Caco-2 (cell line): ENCODE measurements around the gene DSCAM. TPM values are rescaled to one million over a fixed set of nuclear protein-coding genes. Genes with fewer than 3 reads are reported as not detected.

ENCODE experiments used
- BruUV-seq: library from RNA; stranded (reverse); fragments of 400-500 nt; replicated peaks from 2 replicates; lab custom pipeline; 2021; lab: Mats Ljungman, UMichigan
- CTCF ChIA-PET: fragments of 300-600 bp; sonication (Branson Sonifier 250); formaldehyde crosslinking; loops from one replicate; lab custom pipeline; 2022; ENCODE audit warnings: antibody characterized with exemption; lab: Charles Lee
- POLR2A ChIA-PET: fragments of 300-600 bp; sonication (Branson Sonifier 250); formaldehyde crosslinking; loops from one replicate; lab custom pipeline; 2022; ENCODE audit warnings: antibody characterized with exemption; lab: Charles Lee
- DNase-seq, 2 experiments: peaks; one replicate each; pipeline versions ENCODE4 v3.0.0 to v3.0.0-alpha.2; 2020 to 2022
- H3K27me3 ChIP-seq: replicated peaks from 2 replicates; pipeline ENCODE4 v1.6.0; 2011; ENCODE audit warnings: low read length; ENCODE audit not compliant: control insufficient read depth, insufficient read depth
- H3K36me3 ChIP-seq: 2 replicates; pipeline ENCODE4 v1.5.1; 2011; ENCODE audit warnings: low read length; ENCODE audit not compliant: control insufficient read depth, insufficient read depth
- H3K4me1 ChIP-seq: fragments of 250-450 bp; sonication (Bioruptor Pico); 2 replicates; pipeline ENCODE4 v1.5.1; 2020; ENCODE audit warnings: mild to moderate bottlenecking
- H3K4me3 ChIP-seq: 2 replicates; pipeline ENCODE4 v1.5.1; 2011; ENCODE audit warnings: low read depth, mild to moderate bottlenecking, control low read depth, low read length
- H3K9me3 ChIP-seq: fragments of 250-450 bp; sonication (Bioruptor Pico); 2 replicates; pipeline ENCODE4 v1.5.1; 2020; ENCODE audit warnings: mild to moderate bottlenecking, moderate library complexity
- H3K27ac Mint-ChIP-seq: one replicate; pipeline ENCODE4 v1.8.0; 2022; ENCODE audit warnings: mixed read lengths; ENCODE audit not compliant: unreplicated experiment
- H3K27me3 Mint-ChIP-seq: one replicate; pipeline ENCODE4 v1.8.0; 2022; ENCODE audit warnings: mixed read lengths; ENCODE audit not compliant: insufficient read depth, unreplicated experiment
- H3K36me3 Mint-ChIP-seq: one replicate; pipeline ENCODE4 v1.8.0; 2022; ENCODE audit warnings: mild to moderate bottlenecking, mixed read lengths; ENCODE audit not compliant: insufficient read depth, unreplicated experiment
- H3K4me1 Mint-ChIP-seq: one replicate; pipeline ENCODE4 v1.8.0; 2022; ENCODE audit warnings: low read depth, mixed read lengths; ENCODE audit not compliant: unreplicated experiment
- H3K4me3 Mint-ChIP-seq: one replicate; pipeline ENCODE4 v1.8.0; 2022; ENCODE audit warnings: mild to moderate bottlenecking, moderate library complexity, mixed read lengths; ENCODE audit not compliant: unreplicated experiment
- H3K9me3 Mint-ChIP-seq: one replicate; pipeline ENCODE4 v1.8.0; 2022; ENCODE audit warnings: mixed read lengths; ENCODE audit not compliant: unreplicated experiment
- intact Hi-C: fragments of 100-400 bp; cut with micrococcal nuclease; formaldehyde crosslinking; loops from one replicate; pipeline ENCODE4 v1.10.0; 2022; ENCODE audit not compliant: unreplicated experiment
- total RNA-seq: library from RNA; stranded (reverse); gene quantifications from 2 replicates; pipeline ENCODE4 v1.2.3, GENCODE V29; 2022
- TF ChIP-seq, protein P1 (sequence below), 2 experiments: fragments of 200-600 bp in 1 of 2; IDR thresholded peaks; 1 replicate in 1 of 2; 2 replicates in 1 of 2; pipeline versions ENCODE4 v1.5.1 to v1.8.0; 2011 to 2022; ENCODE audit warnings: antibody characterized with exemption in 1 of 2, control low read depth in 1 of 2, inconsistent platforms in 1 of 2, low read depth in 1 of 2, low read length in 1 of 2, mild to moderate bottlenecking in 1 of 2, moderate library complexity in 1 of 2; ENCODE audit not compliant: insufficient read depth in 1 of 2, severe bottlenecking in 1 of 2, unreplicated experiment in 1 of 2

DSCAM gene
- total RNA-seq, 1 experiment from 2014 or later, result not detected

DNA sequence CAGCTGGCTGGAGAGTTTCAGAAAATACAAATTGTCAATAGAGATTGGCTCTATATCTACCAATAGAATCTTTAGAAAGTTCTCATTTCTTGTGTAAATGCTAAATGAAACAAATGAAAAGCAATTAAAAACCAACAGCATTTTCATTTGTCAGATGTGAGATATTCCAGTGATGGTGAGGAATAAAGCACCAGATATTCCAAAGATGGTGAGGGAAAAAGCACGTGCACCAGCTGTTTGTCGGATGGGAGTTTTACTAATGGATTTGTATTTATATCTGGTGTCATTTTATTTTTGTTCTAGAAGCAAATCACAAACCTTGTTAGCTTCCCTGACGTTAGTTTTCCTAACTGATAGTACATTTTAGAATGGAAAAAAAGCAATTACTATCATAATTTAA lies 790.9 kb downstream of the DSCAM start:
- Mint-ChIP-seq H3K27ac (no peak overlapping the region), H3K4me1 (no peaks in the 10 kb centered on the region), H3K27me3 (peaks cover 10% of the 10 kb centered on the region), H3K4me3 (no peak overlapping the region), H3K36me3 (no peaks in the 10 kb centered on the region), H3K9me3 (no peaks in the 10 kb centered on the region)
- POLR2A ChIA-PET, result no interaction called here
- TF ChIP-seq, protein P1, sequence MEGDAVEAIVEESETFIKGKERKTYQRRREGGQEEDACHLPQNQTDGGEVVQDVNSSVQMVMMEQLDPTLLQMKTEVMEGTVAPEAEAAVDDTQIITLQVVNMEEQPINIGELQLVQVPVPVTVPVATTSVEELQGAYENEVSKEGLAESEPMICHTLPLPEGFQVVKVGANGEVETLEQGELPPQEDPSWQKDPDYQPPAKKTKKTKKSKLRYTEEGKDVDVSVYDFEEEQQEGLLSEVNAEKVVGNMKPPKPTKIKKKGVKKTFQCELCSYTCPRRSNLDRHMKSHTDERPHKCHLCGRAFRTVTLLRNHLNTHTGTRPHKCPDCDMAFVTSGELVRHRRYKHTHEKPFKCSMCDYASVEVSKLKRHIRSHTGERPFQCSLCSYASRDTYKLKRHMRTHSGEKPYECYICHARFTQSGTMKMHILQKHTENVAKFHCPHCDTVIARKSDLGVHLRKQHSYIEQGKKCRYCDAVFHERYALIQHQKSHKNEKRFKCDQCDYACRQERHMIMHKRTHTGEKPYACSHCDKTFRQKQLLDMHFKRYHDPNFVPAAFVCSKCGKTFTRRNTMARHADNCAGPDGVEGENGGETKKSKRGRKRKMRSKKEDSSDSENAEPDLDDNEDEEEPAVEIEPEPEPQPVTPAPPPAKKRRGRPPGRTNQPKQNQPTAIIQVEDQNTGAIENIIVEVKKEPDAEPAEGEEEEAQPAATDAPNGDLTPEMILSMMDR (IDR thresholded peaks at IDR 0.05; ENCODE audit: insufficient read depth in 1 of 2, low read depth in 1 of 2, low read length in 1 of 2, severe bottlenecking in 1 of 2, unreplicated experiment in 1 of 2), result no peak
- Histone ChIP-seq H3K36me3 (no peaks in the 10 kb centered on the region), H3K4me1 (no peaks in the 10 kb centered on the region), H3K4me3 (no peak overlapping the region), H3K9me3 (no peaks in the 10 kb centered on the region), H3K27me3 (no peaks in the 10 kb centered on the region)
- no TSS peak for BruUV-seq
- intact Hi-C loops, result no loop called here
- CTCF ChIA-PET, result no interaction called here
- DNase-seq, result no peak

DNA sequence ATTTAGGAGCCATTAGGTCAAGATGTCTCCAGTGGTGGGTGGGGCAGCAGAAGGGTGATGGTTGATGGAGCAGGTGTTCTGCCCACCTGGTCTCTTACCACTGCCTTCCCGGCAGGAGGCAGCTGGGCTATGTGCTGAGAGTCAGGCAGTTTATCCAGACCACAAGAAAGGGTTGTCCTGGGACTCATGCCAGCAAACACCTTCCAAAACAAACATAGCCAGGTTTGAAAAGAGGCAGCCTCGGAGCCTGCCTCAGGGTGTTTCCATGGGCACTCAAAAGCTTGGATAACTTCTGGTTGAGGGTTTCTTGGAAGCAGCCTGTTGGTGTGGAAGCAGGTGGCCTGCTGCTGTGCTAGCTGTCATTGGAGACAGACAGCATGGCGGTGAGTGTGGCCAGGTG lies 792.6 kb downstream of the DSCAM start:
- peaks cover 7% of the 10 kb centered on the region for H3K27me3 Mint-ChIP-seq
- TF ChIP-seq, protein P1 (IDR thresholded peaks at IDR 0.05; ENCODE audit: insufficient read depth in 1 of 2, low read depth in 1 of 2, low read length in 1 of 2, severe bottlenecking in 1 of 2, unreplicated experiment in 1 of 2), result no peak
- no peak overlapping the region for H3K27ac Mint-ChIP-seq
- Histone ChIP-seq H3K9me3 (no peaks in the 10 kb centered on the region), H3K4me1 (no peaks in the 10 kb centered on the region), H3K4me3 (no peak overlapping the region), H3K27me3 (no peaks in the 10 kb centered on the region), H3K36me3 (no peaks in the 10 kb centered on the region)
- no peaks in the 10 kb centered on the region for H3K9me3 Mint-ChIP-seq
- CTCF ChIA-PET, result no interaction called here
- H3K36me3 Mint-ChIP-seq, result no peaks in the 10 kb centered on the region
- intact Hi-C loops, result no loop called here
- POLR2A ChIA-PET, result no interaction called here
- no TSS peak for BruUV-seq
- no peak for DNase-seq
- no peak overlapping the region for H3K4me3 Mint-ChIP-seq
- H3K4me1 Mint-ChIP-seq, result no peaks in the 10 kb centered on the region

DNA sequence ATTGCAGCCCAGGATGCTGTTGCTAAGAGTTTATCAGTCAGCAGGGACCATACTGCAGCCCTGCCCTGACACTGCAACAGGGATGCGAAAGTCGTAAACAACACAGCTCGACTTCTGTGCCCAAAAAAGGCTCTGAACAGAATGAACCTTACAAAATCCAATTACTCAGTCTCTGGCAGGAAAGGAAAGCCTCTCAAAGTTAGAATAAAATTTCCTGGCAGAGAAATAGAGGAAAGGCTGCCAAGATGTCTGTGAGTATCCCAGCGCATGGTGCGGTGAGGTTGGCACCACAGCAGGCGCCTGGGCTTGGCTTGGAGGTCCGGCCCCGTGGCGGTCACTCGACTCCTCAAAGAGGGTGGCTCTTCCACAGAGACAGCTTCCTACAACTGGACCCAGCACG lies 794.0 kb downstream of the DSCAM start:
- no peak for DNase-seq
- peaks cover 5% of the 10 kb centered on the region for H3K27me3 Mint-ChIP-seq

More for the DNA sequence above, 794.0 kb downstream of the DSCAM start:
- H3K4me3 ChIP-seq, result no peak overlapping the region
- no TSS peak for BruUV-seq
- intact Hi-C loops, result no loop called here
- Mint-ChIP-seq H3K36me3 (no peaks in the 10 kb centered on the region), H3K9me3 (no peaks in the 10 kb centered on the region), H3K4me3 (no peak overlapping the region), H3K4me1 (no peaks in the 10 kb centered on the region), H3K27ac (no peak overlapping the region)
- H3K9me3 ChIP-seq, result no peaks in the 10 kb centered on the region
- ChIA-PET CTCF (no interaction called here), POLR2A (no interaction called here)
- H3K4me1 ChIP-seq, result no peaks in the 10 kb centered on the region
- H3K36me3 ChIP-seq, result no peaks in the 10 kb centered on the region
- TF ChIP-seq, protein P1 (IDR thresholded peaks at IDR 0.05; ENCODE audit: insufficient read depth in 1 of 2, low read depth in 1 of 2, low read length in 1 of 2, severe bottlenecking in 1 of 2, unreplicated experiment in 1 of 2), result no peak
- no peaks in the 10 kb centered on the region for H3K27me3 ChIP-seq
